Measurements from ENCODE around the gene DBNL.
A peak's percentile ranks its signal among the peaks of the same experiment; 100 is the strongest.

Gene DBNL

GRCh38 chr7:44102846-44103565 lies 58.5 kb downstream of the DBNL start:
- H3K36me3 ChIP-seq (ENCODE audit: control insufficient read depth, low read length), result no peaks in the 10 kb centered on the region
- peaks cover 8% of the 10 kb centered on the region for H3F3A ChIP-seq (ENCODE audit: control insufficient read depth, insufficient read depth)
- no peak overlapping the region for H3K4me3 ChIP-seq (ENCODE audit: low read length)
- no peak overlapping the region for H3K27ac ChIP-seq (ENCODE audit: low read depth, low read length)
- H3K9me3 ChIP-seq (ENCODE audit: control insufficient read depth, insufficient read depth, low read length), result no peaks in the 10 kb centered on the region
- no peaks in the 10 kb centered on the region for H4K20me1 ChIP-seq (ENCODE audit: control insufficient read depth, insufficient read depth, low read depth, low read length)
- H3K79me2 ChIP-seq (ENCODE audit: control insufficient read depth, low read length), result no peaks in the 10 kb centered on the region
- H3K4me2 ChIP-seq (ENCODE audit: low read length), result no peak overlapping the region
- H3K27me3 ChIP-seq (ENCODE audit: control insufficient read depth, low read length), result peaks cover 34% of the 10 kb centered on the region
- H3K9me2 ChIP-seq (replicated peaks; ENCODE audit: control insufficient read depth, low read length), result no peaks in the 10 kb centered on the region
- peaks cover 36% of the 10 kb centered on the region for H3K4me1 ChIP-seq (ENCODE audit: control insufficient read depth, low read length)
- TF ChIP-seq CTCF (IDR thresholded peaks at IDR 0.05; ENCODE audit: low read depth, low read length, poor library complexity, severe bottlenecking) (no peak), EZH2phosphoT487 (IDR thresholded peaks at IDR 0.05; ENCODE audit: borderline replicate concordance, low read length) (no peak)

GRCh38 chr7:44103566-44103922 lies 59.0 kb downstream of the DBNL start:
- peaks cover 34% of the 10 kb centered on the region for H3K27me3 ChIP-seq (ENCODE audit: control insufficient read depth, low read length)
- H4K20me1 ChIP-seq (ENCODE audit: control insufficient read depth, insufficient read depth, low read depth, low read length), result no peaks in the 10 kb centered on the region
- no peaks in the 10 kb centered on the region for H3K9me3 ChIP-seq (ENCODE audit: control insufficient read depth, insufficient read depth, low read length)
- H3K9me2 ChIP-seq (replicated peaks; ENCODE audit: control insufficient read depth, low read length), result no peaks in the 10 kb centered on the region
- H3K4me1 ChIP-seq (ENCODE audit: control insufficient read depth, low read length), result peaks cover 31% of the 10 kb centered on the region
- H3K4me2 ChIP-seq (ENCODE audit: low read length), result no peak overlapping the region
- H3K79me2 ChIP-seq (ENCODE audit: control insufficient read depth, low read length), result no peaks in the 10 kb centered on the region
- peaks cover 4% of the 10 kb centered on the region for H3F3A ChIP-seq (ENCODE audit: control insufficient read depth, insufficient read depth)
- TF ChIP-seq CTCF (IDR thresholded peaks at IDR 0.05; ENCODE audit: low read depth, low read length, poor library complexity, severe bottlenecking) (no peak), EZH2phosphoT487 (IDR thresholded peaks at IDR 0.05; ENCODE audit: borderline replicate concordance, low read length) (no peak)
- H3K36me3 ChIP-seq (ENCODE audit: control insufficient read depth, low read length), result no peaks in the 10 kb centered on the region
- H3K4me3 ChIP-seq (ENCODE audit: low read length), result no peak overlapping the region
- no peak overlapping the region for H3K27ac ChIP-seq (ENCODE audit: low read depth, low read length)

- TF ChIP-seq CTCF (IDR thresholded peaks at IDR 0.05; ENCODE audit: low read depth, low read length, poor library complexity, severe bottlenecking) (no peak), EZH2phosphoT487 (IDR thresholded peaks at IDR 0.05; ENCODE audit: borderline replicate concordance, low read length) (peak; percentile 87; the same call in 1 of the 2 replicates)
- Histone ChIP-seq H3K36me3 (ENCODE audit: control insufficient read depth, low read length) (no peaks in the 10 kb centered on the region), H3K9me3 (ENCODE audit: control insufficient read depth, insufficient read depth, low read length) (no peaks in the 10 kb centered on the region), H3F3A (ENCODE audit: control insufficient read depth, insufficient read depth) (peaks cover 4% of the 10 kb centered on the region; the same call in 1 of the 2 replicates), H3K4me1 (ENCODE audit: control insufficient read depth, low read length) (peaks cover 28% of the 10 kb centered on the region), H3K79me2 (ENCODE audit: control insufficient read depth, low read length) (no peaks in the 10 kb centered on the region), H3K27me3 (ENCODE audit: control insufficient read depth, low read length) (peaks cover 34% of the 10 kb centered on the region), H3K4me2 (ENCODE audit: low read length) (peak within 1 kb of the TSS; percentile 6; the same call in 1 of the 2 replicates), H3K9me2 (replicated peaks; ENCODE audit: control insufficient read depth, low read length) (no peaks in the 10 kb centered on the region), H4K20me1 (ENCODE audit: control insufficient read depth, insufficient read depth, low read depth, low read length) (no peaks in the 10 kb centered on the region), H3K27ac (ENCODE audit: low read depth, low read length) (no peak within 1 kb of the TSS), H3K4me3 (ENCODE audit: low read length) (no peak within 1 kb of the TSS)
Observed at GRCh38 chr7:44103923-44104859, 59.7 kb downstream of the DBNL start, which contains the start of gene AEBP1. AEBP1 (plus strand) TSS chr7:44104345; CDS start chr7:44104666, 321 bp downstream.
